ENCODE measurements around the gene SYNJ2. TPM values are rescaled to one million over a fixed set of nuclear protein-coding genes. Genes with fewer than 3 reads are reported as not detected.

Gene SYNJ2
- total and polyA plus RNA-seq, 3 experiments from 2014 or later, result 8.7 to 17.5 (median 16.7) TPM

GRCh38 chr6:158051968-158052367 is 70.3 kb downstream of the SYNJ2 start:
- Histone ChIP-seq H3K27ac (ENCODE audit: low read depth, low read length) (no peak overlapping the region), H3K36me3 (ENCODE audit: insufficient read depth, low read length) (no peaks in the 10 kb centered on the region), H3K27me3 (ENCODE audit: insufficient read depth, low read length, poor library complexity, severe bottlenecking) (no peaks in the 10 kb centered on the region), H3K4me1 (ENCODE audit: insufficient read depth, low read length) (peaks cover 8% of the 10 kb centered on the region), H3K4me3 (ENCODE audit: low read length) (no peak overlapping the region), H3K9me3 (ENCODE audit: low read length) (no peaks in the 10 kb centered on the region)
- POLR2A ChIA-PET, result no interaction called here
- no peak for DNase-seq
- Mint-ChIP-seq H3K9me3 (no peaks in the 10 kb centered on the region), H3K27ac (no peak overlapping the region), H3K36me3 (peaks cover 0 to 19% (median 7%) of the 10 kb centered on the region in 3 donors), H3K4me1 (peaks cover 4 to 8% (median 5%) of the 10 kb centered on the region in 3 donors), H3K27me3 (no peaks in the 10 kb centered on the region), H3K4me3 (no peak overlapping the region)
- CTCF ChIA-PET, result interaction anchor here (0.9 to 1.0 kb wide), 2 partner anchors 20 to 26 kb away, joined by 3 to 4 read pairs; no protein-coding TSS in a partner anchor

- Histone ChIP-seq H3K27me3 (ENCODE audit: insufficient read depth, low read length, poor library complexity, severe bottlenecking) (no peaks in the 10 kb centered on the region), H3K9me3 (ENCODE audit: low read length) (no peaks in the 10 kb centered on the region), H3K36me3 (ENCODE audit: insufficient read depth, low read length) (no peaks in the 10 kb centered on the region), H3K4me3 (ENCODE audit: low read length) (no peak overlapping the region), H3K4me1 (ENCODE audit: insufficient read depth, low read length) (peaks cover 13% of the 10 kb centered on the region), H3K27ac (ENCODE audit: low read depth, low read length) (no peak overlapping the region)
- H3K27ac Mint-ChIP-seq, result peak overlapping the region in 1 of 8 donors; percentile 55
- H3K27me3 Mint-ChIP-seq, result no peaks in the 10 kb centered on the region
- peaks cover 0 to 22% (median 9%) of the 10 kb centered on the region in 3 donors for H3K36me3 Mint-ChIP-seq
- ChIA-PET CTCF (interaction anchor here (1.1 kb wide), 1 partner anchor 18 kb away, joined by 3 read pairs; no protein-coding TSS in a partner anchor), POLR2A (no interaction called here)
- H3K9me3 Mint-ChIP-seq, result no peaks in the 10 kb centered on the region
- DNase-seq, result no peak
- H3K4me3 Mint-ChIP-seq, result no peak overlapping the region
- H3K4me1 Mint-ChIP-seq, result peaks cover 12 to 14% (median 14%) of the 10 kb centered on the region in 3 donors
These were observed 72.0 kb downstream of the SYNJ2 start for GRCh38 chr6:158053377-158054313.

DNA sequence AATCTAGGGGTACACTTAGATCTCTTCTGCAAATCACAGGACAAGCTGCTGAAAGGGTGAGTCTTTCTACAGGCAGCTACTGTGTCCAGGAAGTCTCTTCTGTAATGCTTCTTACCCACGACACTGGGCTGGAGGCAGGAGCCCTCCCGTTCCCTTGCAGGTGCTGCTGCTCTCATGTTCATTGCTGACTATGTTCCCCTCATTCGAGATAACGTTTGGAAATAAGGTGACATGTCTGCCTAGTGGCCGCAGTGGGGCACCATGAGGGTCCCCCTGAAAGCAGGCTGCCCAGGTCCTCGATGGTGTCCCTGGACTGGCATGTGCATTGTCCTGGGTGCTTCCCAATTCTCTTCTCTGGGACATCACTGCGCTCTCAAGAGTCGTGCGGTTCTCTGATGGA is 74.7 kb downstream of the SYNJ2 start:
- DNase-seq, result no peak

DNA sequence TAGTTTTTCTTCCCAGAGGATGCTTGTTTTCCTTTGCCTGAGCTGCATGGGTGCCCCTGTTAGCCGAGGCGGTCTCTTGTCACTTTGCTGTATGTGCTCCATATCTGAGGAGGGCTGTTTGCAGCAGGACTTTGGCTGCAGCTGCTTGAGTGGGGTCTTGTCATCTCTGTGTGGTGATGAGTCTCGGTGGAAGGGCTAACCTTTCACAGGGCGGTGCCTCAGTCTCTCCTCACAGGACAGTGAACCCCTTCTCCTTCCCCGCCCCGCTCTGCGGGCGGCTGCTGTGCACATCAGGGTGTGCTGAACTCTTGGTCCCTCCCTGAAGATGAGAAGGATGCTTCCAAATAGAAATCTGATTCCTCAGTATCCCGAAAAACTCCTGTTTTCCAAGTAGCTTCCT is 75.1 kb downstream of the SYNJ2 start:
- ChIA-PET POLR2A (no interaction called here), CTCF (interaction anchor here (1.7 to 2.1 kb wide), 2 partner anchors 15 to 30 kb away, joined by 7 to 8 read pairs; no protein-coding TSS in a partner anchor)
- H3K4me3 Mint-ChIP-seq, result no peak overlapping the region
- no peaks in the 10 kb centered on the region for H3K27me3 Mint-ChIP-seq
- no peak overlapping the region for H3K27ac Mint-ChIP-seq
- Histone ChIP-seq H3K27me3 (ENCODE audit: insufficient read depth, low read length, poor library complexity, severe bottlenecking) (no peaks in the 10 kb centered on the region), H3K4me1 (ENCODE audit: insufficient read depth, low read length) (peaks cover 31% of the 10 kb centered on the region), H3K36me3 (ENCODE audit: insufficient read depth, low read length) (no peaks in the 10 kb centered on the region), H3K4me3 (ENCODE audit: low read length) (no peak overlapping the region), H3K9me3 (ENCODE audit: low read length) (no peaks in the 10 kb centered on the region), H3K27ac (ENCODE audit: low read depth, low read length) (no peak overlapping the region)
- no peaks in the 10 kb centered on the region for H3K9me3 Mint-ChIP-seq
- H3K4me1 Mint-ChIP-seq, result peaks cover 19 to 20% (median 20%) of the 10 kb centered on the region in 3 donors
- H3K36me3 Mint-ChIP-seq, result peaks cover 0 to 19% (median 9%) of the 10 kb centered on the region in 3 donors
- no peak for DNase-seq

More for the DNA sequence above, 74.7 kb downstream of the SYNJ2 start:
- Histone ChIP-seq H3K27ac (ENCODE audit: low read depth, low read length) (no peak overlapping the region), H3K27me3 (ENCODE audit: insufficient read depth, low read length, poor library complexity, severe bottlenecking) (no peaks in the 10 kb centered on the region), H3K4me3 (ENCODE audit: low read length) (no peak overlapping the region), H3K36me3 (ENCODE audit: insufficient read depth, low read length) (no peaks in the 10 kb centered on the region), H3K4me1 (ENCODE audit: insufficient read depth, low read length) (peaks cover 31% of the 10 kb centered on the region), H3K9me3 (ENCODE audit: low read length) (no peaks in the 10 kb centered on the region)
- ChIA-PET CTCF (interaction anchor here (1.5 to 2.1 kb wide), 3 partner anchors 14 to 30 kb away, joined by 4 to 8 read pairs (median 7); no protein-coding TSS in a partner anchor), POLR2A (no interaction called here)
- Mint-ChIP-seq H3K4me3 (no peak overlapping the region), H3K36me3 (peaks cover 0 to 17% (median 9%) of the 10 kb centered on the region in 3 donors), H3K4me1 (peaks cover 19 to 20% (median 20%) of the 10 kb centered on the region in 3 donors), H3K27me3 (no peaks in the 10 kb centered on the region), H3K27ac (peak overlapping the region in 3 of 8 donors; percentile 1 to 47 (median 42)), H3K9me3 (no peaks in the 10 kb centered on the region)

GRCh38 chr6:158057213-158057987 is 75.7 kb downstream of the SYNJ2 start:
- Mint-ChIP-seq H3K36me3 (peaks cover 0 to 22% (median 8%) of the 10 kb centered on the region in 3 donors), H3K27ac (peak overlapping the region in 7 of 8 donors; percentile 5 to 93 (median 20)), H3K4me3 (peak overlapping the region in 1 of 7 donors; percentile 1), H3K4me1 (peaks cover 19 to 20% (median 20%) of the 10 kb centered on the region in 3 donors), H3K9me3 (no peaks in the 10 kb centered on the region), H3K27me3 (no peaks in the 10 kb centered on the region)
- DNase-seq, result no peak
- ChIA-PET POLR2A (no interaction called here), CTCF (interaction anchor here (1.7 to 2.1 kb wide), 2 partner anchors 15 to 31 kb away, joined by 7 to 8 read pairs; no protein-coding TSS in a partner anchor)
- Histone ChIP-seq H3K27me3 (ENCODE audit: insufficient read depth, low read length, poor library complexity, severe bottlenecking) (no peaks in the 10 kb centered on the region), H3K4me1 (ENCODE audit: insufficient read depth, low read length) (peaks cover 31% of the 10 kb centered on the region), H3K4me3 (ENCODE audit: low read length) (no peak overlapping the region), H3K27ac (ENCODE audit: low read depth, low read length) (no peak overlapping the region), H3K36me3 (ENCODE audit: insufficient read depth, low read length) (no peaks in the 10 kb centered on the region), H3K9me3 (ENCODE audit: low read length) (no peaks in the 10 kb centered on the region)

DNA sequence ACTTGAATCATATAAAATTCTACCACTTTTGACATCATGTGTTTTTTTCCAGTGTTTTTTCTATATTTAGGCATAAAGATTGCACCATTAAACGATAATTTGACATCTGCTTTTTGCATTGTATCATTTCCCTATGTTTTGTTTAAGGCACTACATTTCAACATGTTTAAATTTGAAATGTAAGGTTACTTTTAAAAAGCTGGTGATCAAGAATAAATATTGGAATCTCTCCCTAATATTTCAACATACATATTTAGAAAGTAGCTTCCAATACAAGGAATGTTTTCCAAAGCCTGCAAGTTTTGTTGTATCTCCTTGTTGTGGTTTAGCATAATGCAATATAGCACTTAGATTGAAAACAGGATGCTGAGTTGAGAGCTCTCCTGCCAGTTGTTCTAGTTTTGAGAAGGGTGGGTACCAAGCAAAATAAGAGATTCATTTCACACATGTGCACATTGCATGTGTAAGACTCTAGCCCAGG is 76.5 kb downstream of the SYNJ2 start:
- no peaks in the 10 kb centered on the region for H3K9me3 ChIP-seq (ENCODE audit: low read length)
- Mint-ChIP-seq H3K4me1 (peaks cover 19 to 20% (median 20%) of the 10 kb centered on the region in 3 donors), H3K9me3 (no peaks in the 10 kb centered on the region), H3K36me3 (peaks cover 0 to 27% (median 8%) of the 10 kb centered on the region in 3 donors), H3K27ac (peak overlapping the region in 6 of 8 donors; percentile 19 to 77 (median 38)), H3K27me3 (no peaks in the 10 kb centered on the region), H3K4me3 (peak overlapping the region in 2 of 7 donors; percentile 12 to 50)
- DNase-seq, result no peak
- no peak overlapping the region for H3K4me3 ChIP-seq (ENCODE audit: low read length)
- no peaks in the 10 kb centered on the region for H3K36me3 ChIP-seq (ENCODE audit: insufficient read depth, low read length)
- H3K4me1 ChIP-seq (ENCODE audit: insufficient read depth, low read length), result peaks cover 31% of the 10 kb centered on the region
- no peaks in the 10 kb centered on the region for H3K27me3 ChIP-seq (ENCODE audit: insufficient read depth, low read length, poor library complexity, severe bottlenecking)
- ChIA-PET CTCF (interaction anchor here (2.1 to 5.8 kb wide), 2 partner anchors 13 to 32 kb away, joined by 8 to 33 read pairs; no protein-coding TSS in a partner anchor), POLR2A (interaction anchor here (0.6 kb wide), 1 partner anchor 77 kb away, joined by 3 read pairs; no protein-coding TSS in a partner anchor)
- no peak overlapping the region for H3K27ac ChIP-seq (ENCODE audit: low read depth, low read length)

DNA sequence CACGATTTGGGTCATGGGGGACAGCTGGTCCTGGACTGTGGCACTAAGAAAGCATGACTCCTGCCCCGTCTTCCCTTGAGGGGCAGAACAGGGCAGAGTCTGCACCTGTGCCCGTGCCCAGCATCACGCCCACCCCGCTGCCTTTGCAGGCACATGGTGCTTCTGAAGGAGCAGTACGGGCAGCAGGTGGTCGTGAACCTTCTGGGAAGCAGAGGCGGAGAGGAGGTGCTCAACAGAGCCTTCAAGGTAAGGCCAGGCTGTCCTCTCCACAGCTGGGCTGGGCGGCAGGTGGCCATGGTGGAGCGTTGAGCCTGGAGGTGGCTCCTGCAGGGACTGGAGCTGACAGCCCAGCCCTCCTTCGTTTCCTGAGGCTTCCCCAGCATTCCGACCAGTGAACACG is 77.4 kb downstream of the SYNJ2 start:
- Mint-ChIP-seq H3K27ac (peak overlapping the region in 2 of 8 donors; percentile 22 to 27), H3K27me3 (no peaks in the 10 kb centered on the region), H3K4me1 (peaks cover 19 to 20% (median 20%) of the 10 kb centered on the region in 3 donors), H3K36me3 (peaks cover 0 to 32% (median 6%) of the 10 kb centered on the region in 3 donors), H3K9me3 (no peaks in the 10 kb centered on the region), H3K4me3 (no peak overlapping the region)
- Histone ChIP-seq H3K4me1 (ENCODE audit: insufficient read depth, low read length) (peaks cover 31% of the 10 kb centered on the region), H3K9me3 (ENCODE audit: low read length) (no peaks in the 10 kb centered on the region), H3K4me3 (ENCODE audit: low read length) (no peak overlapping the region), H3K36me3 (ENCODE audit: insufficient read depth, low read length) (no peaks in the 10 kb centered on the region), H3K27ac (ENCODE audit: low read depth, low read length) (no peak overlapping the region), H3K27me3 (ENCODE audit: insufficient read depth, low read length, poor library complexity, severe bottlenecking) (no peaks in the 10 kb centered on the region)
- peak in 1 of 5 donors; percentile 39 for DNase-seq
- ChIA-PET POLR2A (no interaction called here), CTCF (interaction anchor here (1.1 to 5.8 kb wide), 2 partner anchors 12 to 33 kb away, joined by 3 to 33 read pairs; no protein-coding TSS in a partner anchor)

All from CD8-positive, alpha-beta memory T cell (primary cell).